HS-27A (cell line): ENCODE results near the gene ELF5.

ENCODE experiments used
- DNase-seq: peaks from one replicate; pipeline ENCODE4 v3.0.0-alpha.2; 2012; ENCODE audit warnings: low read depth, missing footprints

The ELF5 gene

DNA sequence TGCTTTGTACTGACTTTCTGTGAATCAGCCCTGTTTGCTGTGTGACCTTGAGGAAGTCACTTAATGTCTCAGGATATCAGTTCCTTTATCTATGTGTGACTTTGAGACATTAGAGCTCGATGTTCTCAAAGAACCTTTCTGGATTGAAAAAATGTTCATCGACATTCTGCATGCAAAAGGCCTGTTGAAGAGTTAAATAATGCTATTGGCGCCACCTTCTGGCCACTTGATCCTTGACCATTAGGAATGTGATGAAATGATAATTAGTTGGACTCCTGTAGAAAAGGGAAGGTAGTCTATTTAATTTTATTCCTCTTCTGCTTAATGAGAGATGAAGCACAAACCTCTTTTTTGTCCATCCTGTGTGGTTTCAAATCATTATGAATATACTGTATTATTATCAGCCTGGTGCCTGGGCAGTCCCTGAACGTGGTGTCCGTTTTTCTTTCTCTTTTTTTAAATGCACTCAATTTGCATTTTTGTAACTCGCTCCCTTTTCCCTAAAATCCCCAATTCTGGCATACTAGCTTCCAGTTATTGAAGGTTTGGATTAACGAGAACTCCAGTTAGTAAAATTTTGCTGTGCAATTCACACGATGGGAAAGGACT is 20.7 kb downstream of the ELF5 start:
- DNase-seq = no peak

DNA sequence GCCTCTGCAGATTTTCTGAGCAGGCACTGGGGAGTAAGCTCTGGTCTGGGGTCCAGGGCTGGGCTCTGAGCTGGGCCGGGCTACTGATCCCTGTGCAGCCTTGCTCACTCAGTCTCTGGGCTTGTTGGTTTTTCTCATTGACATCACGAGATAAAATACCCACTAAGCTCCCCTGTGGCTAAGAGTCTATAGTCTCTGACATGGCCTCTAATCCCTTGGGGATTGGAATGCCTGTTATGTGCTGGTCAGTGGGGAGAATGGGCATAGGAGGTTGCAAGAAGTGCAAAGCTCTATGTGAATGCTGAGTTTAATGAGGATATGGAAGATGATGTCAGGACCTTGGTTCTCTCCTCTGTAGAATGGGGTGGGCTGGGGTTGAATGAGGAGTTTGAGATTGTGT is 23.3 kb downstream of the ELF5 start:
- no peak for DNase-seq

- DNase-seq = no peak
Measured at GRCh38 chr11:34488855-34489557, 24.6 kb downstream of the ELF5 start.

GRCh38 chr11:34487430-34487829 is 26.2 kb downstream of the ELF5 start:
- no peak for DNase-seq

DNA sequence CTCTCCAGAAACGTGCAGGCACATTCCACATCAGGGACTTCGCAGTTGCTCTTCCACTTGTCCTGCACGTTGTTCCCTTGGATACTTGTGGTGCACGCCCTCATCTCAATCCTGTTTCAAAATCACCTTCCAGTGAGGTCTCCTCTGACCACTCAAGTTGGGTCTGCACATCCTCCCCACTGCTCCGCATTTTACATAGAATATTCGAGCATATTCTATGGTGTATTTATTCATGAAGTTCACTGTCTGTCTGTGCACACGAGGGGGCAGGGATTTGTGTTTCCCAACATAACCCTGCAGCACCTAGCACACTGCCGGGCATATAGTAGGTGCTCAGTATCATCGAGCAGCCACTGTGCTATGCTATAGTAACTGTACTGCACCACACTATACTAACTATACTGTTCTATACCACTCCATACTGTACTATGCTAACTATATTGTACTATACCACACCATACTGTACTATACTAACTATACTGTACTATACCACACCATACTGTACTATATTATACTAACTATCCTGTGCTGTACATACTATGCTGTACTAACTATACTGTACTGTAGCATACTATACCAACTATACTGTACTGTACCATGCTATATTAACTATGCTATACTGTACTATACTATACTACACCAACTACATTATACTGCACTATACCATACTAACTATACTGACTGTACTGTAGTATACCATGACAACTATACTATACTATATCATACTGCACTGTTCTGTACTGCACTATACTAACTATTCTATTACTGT is 30.3 kb downstream of the ELF5 start:
- DNase-seq = no peak

DNA sequence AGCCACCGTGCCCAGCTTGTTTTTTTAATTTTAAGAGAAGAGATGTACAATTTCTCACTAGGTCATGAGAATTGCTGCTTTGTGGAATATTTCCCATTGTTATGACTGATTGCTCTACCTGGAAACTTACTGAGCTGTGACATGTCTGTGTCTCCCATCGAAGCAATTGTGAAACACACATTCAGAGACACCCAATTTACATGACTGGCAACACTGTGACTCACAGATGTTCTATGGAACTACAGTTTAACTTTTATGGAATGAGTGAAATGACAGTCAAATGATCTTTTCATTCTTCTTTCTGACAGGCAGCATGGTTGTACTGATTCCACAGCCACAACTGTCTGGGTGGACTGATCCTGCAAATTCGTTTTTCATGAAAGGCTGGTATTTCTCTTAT is 32.3 kb downstream of the ELF5 start:
- DNase-seq = no peak

DNA sequence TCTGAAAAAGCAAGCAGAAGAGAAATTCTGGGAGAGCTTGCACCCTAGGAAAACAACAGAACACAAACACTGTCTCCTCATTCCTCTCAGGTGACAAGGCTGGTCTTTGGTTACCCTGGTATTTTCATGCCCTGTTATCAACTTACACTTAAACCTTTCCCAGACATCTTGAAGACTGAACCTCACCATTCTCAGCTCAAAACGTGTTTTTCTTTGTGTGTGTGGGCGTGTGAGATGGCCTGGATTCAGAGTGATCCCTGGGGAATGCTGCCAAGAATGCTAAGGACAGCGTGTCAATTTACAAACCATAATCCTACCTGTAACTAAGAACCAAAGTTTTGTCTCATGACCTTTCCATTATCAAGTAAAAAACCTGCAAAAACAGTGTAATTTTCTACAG is 33.3 kb downstream of the ELF5 start:
- no peak for DNase-seq

DNA sequence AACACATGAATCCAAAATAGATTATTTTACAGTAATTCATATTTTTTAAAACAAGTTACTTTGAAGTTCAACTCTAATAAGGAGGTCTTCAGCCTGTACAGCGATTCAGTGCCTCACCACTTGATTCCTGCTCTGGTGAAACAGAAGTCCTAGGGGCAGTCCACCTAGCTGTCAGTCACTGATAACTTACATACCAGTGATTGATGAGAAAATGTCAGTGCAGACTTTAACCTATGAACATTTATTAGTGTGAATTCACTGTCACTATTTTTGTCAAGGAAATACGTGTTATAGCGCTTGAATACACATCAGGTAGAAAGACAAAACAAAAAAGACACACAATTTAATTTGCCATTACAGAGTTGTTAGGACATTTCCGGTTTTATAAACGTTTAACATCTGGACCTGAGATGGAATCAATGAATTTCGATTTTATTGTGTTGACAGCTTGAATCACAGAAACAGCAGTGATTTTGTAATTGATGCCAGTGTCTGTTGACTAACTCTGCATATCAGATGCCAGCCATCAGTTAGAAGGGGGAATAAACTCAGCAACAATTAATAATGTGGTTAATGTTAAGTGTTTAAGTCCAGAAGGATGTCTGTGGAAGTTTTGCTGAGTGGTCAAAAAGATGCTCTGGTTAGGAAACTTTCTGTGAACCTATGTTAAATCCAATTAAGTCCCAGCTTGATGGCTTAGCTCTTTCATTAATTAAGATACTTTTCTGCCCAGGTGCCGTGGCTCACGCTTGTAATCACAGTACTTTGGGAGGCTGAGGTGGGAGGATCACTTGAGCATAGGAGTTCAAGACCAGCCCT is 34.5 kb downstream of the ELF5 start:
- no peak for DNase-seq

DNA sequence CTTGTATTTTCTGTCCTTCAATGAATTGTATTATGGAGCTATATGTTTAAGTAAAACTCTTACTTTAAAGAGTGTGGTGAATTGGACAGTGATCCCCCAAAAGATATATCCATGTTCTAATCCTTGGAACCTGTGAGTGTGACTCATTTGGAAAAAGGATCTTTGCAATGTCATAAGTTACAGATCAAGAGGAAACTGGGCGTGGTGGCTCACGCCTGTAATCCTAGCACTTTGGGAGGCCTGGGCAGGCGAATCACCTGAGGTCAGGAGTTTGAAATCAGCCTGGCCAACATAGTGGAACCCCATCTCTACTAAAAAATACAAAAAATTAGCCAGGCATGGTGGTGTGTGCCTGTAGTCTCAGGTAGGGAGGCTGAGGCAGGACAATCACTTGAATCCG is 36.7 kb downstream of the ELF5 start:
- no peak for DNase-seq

GRCh38 chr11:34475656-34476055 is 37.9 kb downstream of the ELF5 start:
- DNase-seq = no peak

GRCh38 chr11:34473603-34474169 is 39.9 kb downstream of the ELF5 start:
- DNase-seq = no peak

GRCh38 chr11:34468209-34468841 is 45.3 kb downstream of the ELF5 start:
- DNase-seq = no peak

DNA sequence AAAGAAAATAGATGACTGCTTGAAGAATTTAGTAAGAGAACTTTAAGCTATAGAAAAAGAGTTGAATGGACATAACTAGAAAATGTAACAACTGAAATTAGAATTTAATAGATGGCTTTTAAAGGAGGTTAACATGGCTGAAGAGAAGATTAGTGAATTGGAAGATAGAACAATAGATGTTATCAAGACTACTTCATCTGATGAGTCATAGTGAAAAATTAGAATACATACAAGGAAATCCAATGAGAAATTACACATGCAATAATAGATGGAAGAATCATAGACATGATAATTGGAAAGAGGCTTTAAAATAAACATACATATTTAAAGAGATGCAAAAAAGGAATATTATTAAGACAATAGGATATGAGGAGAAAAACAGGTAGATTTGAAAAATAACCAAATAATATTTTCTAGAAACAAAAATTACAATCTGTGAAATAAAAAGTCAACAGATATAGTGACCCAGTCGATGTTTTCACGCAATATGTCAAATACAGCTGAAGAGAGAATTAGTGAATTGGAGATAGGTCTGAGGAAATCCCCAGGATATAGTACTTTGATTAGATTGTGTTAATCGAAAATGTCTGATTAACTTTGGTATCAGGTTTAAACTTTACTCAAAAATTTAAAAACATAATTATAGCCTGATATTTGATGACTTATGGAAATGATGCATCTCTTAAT is 46.6 kb downstream of the ELF5 start:
- DNase-seq = no peak

DNA sequence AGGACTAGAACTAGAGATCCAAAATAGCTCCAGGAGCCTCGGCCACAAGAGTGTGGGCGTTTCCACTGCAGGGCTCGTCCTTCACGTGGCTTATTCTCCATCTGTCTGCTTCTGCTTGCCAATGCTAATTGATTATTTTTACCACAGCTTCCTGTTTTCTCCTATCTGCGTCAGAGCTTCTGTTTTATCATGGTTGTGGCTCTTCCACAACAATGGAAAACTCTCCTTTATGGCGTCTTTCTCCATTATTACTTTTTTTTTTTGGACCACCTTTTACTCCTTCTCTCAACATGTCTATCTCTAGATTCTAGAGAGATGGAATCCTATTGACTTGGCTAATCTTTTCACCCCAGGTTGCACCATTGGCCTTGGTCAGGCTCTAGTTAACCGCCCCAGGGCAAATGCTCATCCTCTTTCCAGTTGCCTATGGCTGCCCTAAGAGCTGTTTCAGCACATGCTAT is 49.0 kb downstream of the ELF5 start:
- no peak for DNase-seq

DNA sequence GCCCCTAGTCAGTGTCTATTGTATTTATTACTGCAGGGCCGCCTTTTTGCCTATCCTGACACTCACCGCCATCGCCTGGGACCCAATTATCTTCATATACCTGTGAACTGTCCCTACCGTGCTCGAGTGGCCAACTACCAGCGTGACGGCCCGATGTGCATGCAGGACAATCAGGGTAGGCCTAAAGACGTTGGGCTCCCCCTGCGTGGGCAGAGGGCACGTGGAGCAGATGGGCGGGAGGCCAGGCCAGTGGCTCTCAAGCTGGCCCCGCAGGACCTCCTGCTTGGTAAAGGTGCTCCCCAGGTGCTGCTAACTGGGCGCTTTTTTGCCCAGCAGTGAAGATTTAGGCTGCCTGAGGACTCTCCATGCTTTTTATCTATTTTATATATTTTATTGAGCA is 52.4 kb downstream of the ELF5 start:
- DNase-seq = no peak

- no peak for DNase-seq
Measured at GRCh38 chr11:34460278-34460677, 53.3 kb downstream of the ELF5 start.

- no peak for DNase-seq
Measured at GRCh38 chr11:34459507-34460162, 54.0 kb downstream of the ELF5 start.

GRCh38 chr11:34458525-34458924 is 55.1 kb downstream of the ELF5 start:
- no peak for DNase-seq

GRCh38 chr11:34457607-34458006 is 56.0 kb downstream of the ELF5 start:
- DNase-seq = no peak

- no peak for DNase-seq
Measured at GRCh38 chr11:34454308-34455032, 59.1 kb downstream of the ELF5 start.
